IPS DF 6.9 (cell line): ENCODE data around the gene SLFNL1.

Experiments
- DNase-seq: peaks from one replicate; pipeline ENCODE4 v3.0.0-alpha.2; 2013; ENCODE audit warnings: low read depth, low spot score
- H3K27ac ChIP-seq: one replicate; pipeline ENCODE4 v1.5.1; 2013; ENCODE audit warnings: low read length, control low read depth
- H3K27me3 ChIP-seq: 2 replicates; pipeline ENCODE4 v1.6.1; 2013; ENCODE audit warnings: mild to moderate bottlenecking, low read length; ENCODE audit not compliant: control insufficient read depth, insufficient read depth
- H3K36me3 ChIP-seq: 2 replicates; pipeline ENCODE4 v1.6.1; 2013; ENCODE audit warnings: low read length; ENCODE audit not compliant: control insufficient read depth, insufficient read depth
- H3K4me1 ChIP-seq: 2 replicates; pipeline ENCODE4 v1.6.1; 2013; ENCODE audit warnings: low read length; ENCODE audit not compliant: control insufficient read depth, insufficient read depth
- H3K4me3 ChIP-seq: 2 replicates; pipeline ENCODE4 v1.5.1; 2013; ENCODE audit warnings: mild to moderate bottlenecking, low read length
- H3K9me3 ChIP-seq: 2 replicates; pipeline ENCODE4 v1.6.1; 2013; ENCODE audit warnings: low read length, inconsistent platforms; ENCODE audit not compliant: control insufficient read depth, insufficient read depth
- WGBS: extraction: QIAGEN DNeasy Blood & Tissue Kit; methylation state at CpG from one replicate; pipeline ENCODE4 v1.1.7; 2013; ENCODE audit warnings: mixed read lengths, missing lambda C conversion rate; ENCODE audit not compliant: insufficient read length, insufficient coverage; 5-methylcytosine and 5-hydroxymethylcytosine counted together

Gene SLFNL1

DNA sequence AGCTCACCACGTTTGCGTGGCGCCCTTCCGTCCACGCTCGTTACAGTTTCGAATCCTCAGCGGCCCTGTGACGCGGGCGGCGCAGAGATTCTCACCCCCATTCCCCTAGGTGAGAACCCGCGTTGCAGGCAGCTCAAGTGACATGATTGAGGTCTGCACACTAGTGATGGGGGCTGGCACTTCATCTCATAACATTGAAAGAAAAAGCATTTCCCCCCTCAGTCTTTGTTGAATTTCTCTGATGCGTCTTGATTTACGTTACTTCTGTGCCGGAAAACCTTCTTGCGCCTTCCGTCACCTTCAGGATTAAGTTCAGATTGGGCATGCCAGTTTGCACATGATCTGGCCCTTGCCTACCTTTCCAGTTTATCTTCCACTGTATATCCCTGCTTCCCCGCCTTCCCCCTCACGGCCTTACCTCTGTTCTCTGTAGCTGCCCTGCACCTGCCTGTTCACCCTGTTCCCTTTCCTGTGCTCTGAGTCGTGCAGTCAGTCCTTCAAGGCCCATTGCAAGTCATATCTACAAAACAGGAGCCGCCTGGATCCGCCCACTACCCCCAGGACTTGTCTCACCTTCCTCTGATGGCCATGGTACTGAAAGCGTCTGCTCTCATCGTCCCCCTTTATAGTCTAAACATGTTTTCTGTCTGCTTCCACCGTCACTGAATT, 40.9 kb downstream of the SLFNL1 start:
- H3K36me3 ChIP-seq = peaks cover 5% of the 10 kb centered on the region; the same call in 1 of the 2 replicates
- peaks cover 2% of the 10 kb centered on the region; the same call in 1 of the 2 replicates for H3K4me1 ChIP-seq
- DNase-seq = no peak
- WGBS = no CpG with 5 or more reads among the region's 27 CpGs
- H3K4me3 ChIP-seq = peak overlapping the region; percentile 79
- no peak overlapping the region for H3K27ac ChIP-seq
- H3K27me3 ChIP-seq = no peaks in the 10 kb centered on the region
- no peaks in the 10 kb centered on the region for H3K9me3 ChIP-seq

DNA sequence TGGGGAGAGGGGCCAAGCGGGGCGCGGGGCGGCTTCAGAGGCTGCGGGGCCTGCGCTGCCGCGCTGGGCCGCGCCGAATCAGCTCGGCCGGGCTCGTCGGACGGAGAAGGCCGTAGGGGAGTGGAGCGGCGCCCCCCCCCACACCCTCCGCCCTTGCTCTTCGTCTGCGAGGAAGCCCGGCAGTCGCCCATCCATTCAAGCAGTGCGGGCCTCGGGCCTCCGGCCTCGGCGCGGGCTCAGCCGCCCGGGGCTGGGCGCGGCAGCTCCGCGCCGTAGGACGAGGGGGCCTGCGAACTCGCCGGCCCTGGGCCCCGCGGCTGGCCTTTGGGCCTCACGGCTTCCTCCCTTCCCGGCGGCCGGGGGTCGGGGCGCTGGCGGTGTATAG, 41.5 kb downstream of the SLFNL1 start:
- no peaks in the 10 kb centered on the region for H3K9me3 ChIP-seq
- H3K4me1 ChIP-seq = peaks cover 2% of the 10 kb centered on the region; the same call in 1 of the 2 replicates
- H3K27ac ChIP-seq = no peak overlapping the region
- peaks cover under 1% of the 10 kb centered on the region; the same call in 1 of the 2 replicates for H3K36me3 ChIP-seq
- WGBS = no CpG with 5 or more reads among the region's 50 CpGs
- H3K27me3 ChIP-seq = no peaks in the 10 kb centered on the region
- peak overlapping the region; percentile 79 for H3K4me3 ChIP-seq
- no peak for DNase-seq

DNA sequence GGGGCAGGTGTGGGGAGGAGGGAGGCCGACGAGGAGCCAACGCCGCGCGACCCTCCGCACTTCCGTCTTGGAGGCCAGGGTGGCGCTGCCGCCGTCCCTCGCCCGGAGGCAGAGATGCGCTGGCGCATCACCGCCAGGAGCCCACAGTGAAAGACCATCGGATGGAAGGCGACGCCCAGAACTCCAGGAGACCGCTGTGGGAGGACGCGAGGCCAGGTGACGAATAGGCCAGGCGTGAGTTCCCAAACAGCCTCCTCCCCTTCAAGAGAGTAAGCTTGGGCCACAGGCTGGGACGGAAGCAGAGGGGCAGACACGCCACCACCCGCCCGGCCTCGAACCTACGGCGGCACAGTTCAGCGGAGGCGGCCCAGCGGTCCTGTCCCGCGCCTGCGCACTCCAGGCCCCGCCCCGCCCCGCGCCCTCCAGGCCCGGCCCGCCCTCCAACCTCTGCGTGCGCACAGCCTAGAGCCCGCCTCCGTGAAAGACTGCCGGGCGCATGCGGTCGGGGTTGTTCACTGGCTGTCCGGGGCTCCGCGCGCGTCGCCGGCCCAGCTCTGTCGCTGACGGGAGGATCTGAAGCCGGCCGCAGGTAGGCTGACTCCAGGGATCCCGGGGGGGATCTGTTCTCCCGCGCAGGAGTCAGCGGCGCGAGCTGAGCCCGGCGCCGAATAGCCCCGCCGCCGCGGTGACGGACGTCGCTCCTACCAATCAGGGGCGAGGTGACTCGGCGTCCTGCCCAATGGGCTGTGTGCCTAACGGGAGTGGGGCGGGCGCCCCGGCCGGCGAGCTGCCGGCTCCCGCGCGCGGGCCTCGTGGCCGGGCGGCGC, 42.1 kb downstream of the SLFNL1 start, which contains the start of gene CTPS1:
Gene CTPS1, plus strand, starts transcription at position 456 of the 827 bp plus-strand sequence. CDS start 3,595 bp downstream, outside the sequence.
- no CpG with 5 or more reads among the region's 96 CpGs for WGBS
- Histone ChIP-seq H3K4me1 (peaks cover 2% of the 10 kb centered on the region; the same call in 1 of the 2 replicates), H3K27me3 (no peaks in the 10 kb centered on the region), H3K4me3 (peak within 1 kb of the TSS; percentile 79), H3K27ac (no peak within 1 kb of the TSS), H3K36me3 (no peaks in the 10 kb centered on the region; the same call in 1 of the 2 replicates), H3K9me3 (no peaks in the 10 kb centered on the region)
- DNase-seq = peak; percentile 70

DNA sequence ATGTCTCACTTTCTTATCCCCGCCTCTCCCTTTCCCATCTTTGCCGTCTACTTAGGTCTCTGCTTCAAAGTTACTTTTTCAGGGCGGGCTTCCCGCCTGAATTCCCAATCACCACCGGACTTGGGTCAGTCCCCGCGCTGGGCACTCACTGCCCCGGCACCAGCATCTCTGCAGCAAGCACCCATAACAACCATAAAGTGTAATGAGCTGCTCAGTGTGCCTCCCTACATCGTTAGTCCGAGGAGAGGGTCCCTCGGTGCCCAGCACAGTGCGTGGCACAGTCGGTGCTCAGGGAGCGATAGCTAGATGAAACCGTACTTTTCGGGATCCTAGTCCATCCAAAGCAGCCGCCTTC, 42.7 kb downstream of the SLFNL1 start:
- no peak overlapping the region for H3K27ac ChIP-seq
- peaks cover 2% of the 10 kb centered on the region; the same call in 1 of the 2 replicates for H3K4me1 ChIP-seq
- WGBS = no CpG with 5 or more reads among the region's 17 CpGs
- no peaks in the 10 kb centered on the region for H3K9me3 ChIP-seq
- peak overlapping the region; percentile 79; the same call in 1 of the 2 replicates for H3K4me3 ChIP-seq
- no peaks in the 10 kb centered on the region; the same call in 1 of the 2 replicates for H3K36me3 ChIP-seq
- no peaks in the 10 kb centered on the region for H3K27me3 ChIP-seq
- DNase-seq = no peak

DNA sequence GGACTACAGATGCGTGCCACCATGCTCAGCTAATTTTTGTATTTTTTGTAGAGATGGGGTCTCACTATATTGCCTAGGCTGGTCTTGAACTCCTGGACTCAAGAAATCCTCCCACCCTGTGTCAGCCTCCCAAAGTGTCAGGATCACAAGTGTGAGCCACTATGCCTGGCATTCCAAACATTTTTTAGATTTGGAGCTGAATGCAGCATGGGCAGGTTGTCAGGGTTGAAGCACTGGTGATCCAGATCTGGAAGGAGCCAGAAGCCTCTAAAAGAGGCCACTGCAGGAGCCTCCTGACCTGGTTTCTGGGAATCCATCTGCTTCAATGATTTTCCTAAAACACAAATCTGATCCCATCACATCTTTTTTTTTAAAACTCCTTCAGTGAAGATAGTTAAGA, 43.8 kb downstream of the SLFNL1 start:
- H3K36me3 ChIP-seq = no peaks in the 10 kb centered on the region
- WGBS = no CpG with 5 or more reads among the region's 1 CpG
- H3K27ac ChIP-seq = no peak overlapping the region
- peaks cover 2% of the 10 kb centered on the region; the same call in 1 of the 2 replicates for H3K4me1 ChIP-seq
- H3K27me3 ChIP-seq = no peaks in the 10 kb centered on the region
- no peak for DNase-seq
- no peaks in the 10 kb centered on the region for H3K9me3 ChIP-seq
- no peak overlapping the region for H3K4me3 ChIP-seq

DNA sequence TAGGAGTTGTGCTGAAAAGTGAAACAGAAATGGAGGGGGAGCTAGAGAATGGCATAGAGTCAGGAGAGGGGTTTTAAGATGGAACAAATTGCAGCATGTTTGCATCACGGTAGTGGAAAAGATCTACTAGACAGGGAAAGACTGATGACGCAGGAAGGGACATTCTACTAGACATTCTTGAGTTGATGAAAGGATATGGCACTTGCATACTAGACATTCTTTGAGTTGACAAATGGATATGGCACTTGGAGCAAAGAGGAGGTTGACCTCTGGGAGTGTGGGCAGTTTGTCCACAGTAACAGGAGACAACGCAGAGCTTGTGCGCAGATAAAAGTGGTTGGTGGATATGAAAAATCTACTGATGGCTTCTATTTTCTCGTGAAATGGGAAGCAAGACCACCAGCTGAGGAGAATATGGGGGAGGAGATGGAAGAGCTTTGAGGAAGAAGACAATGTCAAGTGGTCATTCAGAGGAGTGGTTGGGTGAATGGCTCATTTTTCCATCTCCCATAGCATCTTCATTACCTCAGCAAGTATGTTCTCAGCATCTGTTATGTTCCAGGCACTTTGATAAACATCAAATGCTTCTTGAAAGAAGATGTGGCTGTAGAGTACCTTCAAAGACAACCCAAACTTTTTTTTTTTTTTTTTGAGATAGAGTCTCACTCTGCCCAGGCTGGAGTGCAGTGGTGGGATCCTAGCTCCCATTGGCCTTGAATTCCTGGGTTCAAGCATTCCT, 44.4 kb downstream of the SLFNL1 start:
- Histone ChIP-seq H3K9me3 (no peaks in the 10 kb centered on the region), H3K27me3 (no peaks in the 10 kb centered on the region), H3K36me3 (no peaks in the 10 kb centered on the region), H3K4me3 (no peak overlapping the region), H3K27ac (no peak overlapping the region), H3K4me1 (peaks cover 2% of the 10 kb centered on the region; the same call in 1 of the 2 replicates)
- no peak for DNase-seq
- WGBS = no CpG with 5 or more reads among the region's 5 CpGs

DNA sequence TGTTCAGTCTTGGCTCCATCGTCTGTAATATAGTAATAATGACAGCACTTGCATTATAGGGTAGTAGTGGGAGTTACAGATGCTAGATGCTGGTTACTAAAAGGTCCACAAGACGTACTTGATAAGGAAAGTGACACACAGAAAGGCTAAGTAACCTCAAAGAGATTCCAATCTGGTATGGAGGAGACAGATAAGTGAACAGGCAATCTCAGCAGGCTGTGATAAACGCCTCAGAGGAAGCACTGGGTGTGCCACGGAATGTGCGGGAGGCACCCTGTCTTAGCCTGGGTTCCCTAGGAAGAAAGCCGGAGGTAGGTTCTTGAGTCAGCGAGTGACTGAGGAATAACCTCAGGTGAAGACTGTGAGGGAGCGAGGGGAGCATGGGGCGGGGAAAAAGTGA, 46.6 kb downstream of the SLFNL1 start:
- no peak for DNase-seq
- no CpG with 5 or more reads among the region's 9 CpGs for WGBS
- Histone ChIP-seq H3K4me1 (no peaks in the 10 kb centered on the region), H3K27me3 (no peaks in the 10 kb centered on the region), H3K9me3 (no peaks in the 10 kb centered on the region), H3K27ac (no peak overlapping the region), H3K4me3 (no peak overlapping the region), H3K36me3 (no peaks in the 10 kb centered on the region)

DNA sequence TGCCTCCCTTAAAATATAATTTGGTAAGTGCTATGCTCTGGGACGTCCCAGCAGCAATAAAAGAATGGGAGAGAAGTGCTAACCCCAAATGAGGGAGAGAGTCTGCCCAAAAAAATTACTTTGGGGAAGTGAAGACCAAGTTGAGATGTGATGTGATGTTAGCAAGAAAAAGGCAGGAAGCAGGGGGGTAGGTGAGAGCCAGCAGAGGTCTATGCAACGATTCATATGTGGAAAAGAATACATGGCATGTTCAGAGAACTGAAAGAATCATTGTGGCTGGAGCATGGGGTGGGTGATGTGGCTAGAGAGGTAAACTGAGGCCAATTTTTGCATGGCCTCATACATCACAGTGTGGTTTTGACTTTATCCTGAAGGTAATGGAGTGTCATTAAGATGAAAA, 47.6 kb downstream of the SLFNL1 start:
- WGBS = no CpG with 5 or more reads among the region's 2 CpGs
- H3K36me3 ChIP-seq = no peaks in the 10 kb centered on the region
- H3K27ac ChIP-seq = no peak overlapping the region
- DNase-seq = no peak
- no peaks in the 10 kb centered on the region for H3K27me3 ChIP-seq
- no peak overlapping the region for H3K4me3 ChIP-seq
- no peaks in the 10 kb centered on the region for H3K4me1 ChIP-seq
- no peaks in the 10 kb centered on the region for H3K9me3 ChIP-seq

DNA sequence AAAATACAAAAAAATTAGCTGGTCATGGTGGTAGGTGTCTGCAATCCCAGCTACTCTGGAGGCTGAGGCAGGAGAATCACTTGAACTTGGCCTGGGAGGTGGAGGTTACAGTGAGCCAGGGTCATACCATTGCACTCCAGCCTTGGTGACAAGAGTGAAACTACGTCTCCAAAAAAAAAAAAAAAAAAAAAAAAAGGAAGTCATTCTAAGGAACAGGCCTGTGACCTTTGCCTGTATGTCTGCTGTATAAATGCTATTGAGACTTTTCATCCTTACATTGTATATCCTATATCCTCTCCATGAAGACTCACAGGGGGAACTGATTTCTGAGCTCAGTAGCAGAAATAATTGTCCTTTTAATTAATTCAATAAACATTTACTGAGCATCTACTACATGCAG, 49.6 kb downstream of the SLFNL1 start:
- Histone ChIP-seq H3K36me3 (no peaks in the 10 kb centered on the region), H3K27me3 (no peaks in the 10 kb centered on the region), H3K4me3 (no peak overlapping the region), H3K27ac (no peak overlapping the region), H3K4me1 (no peaks in the 10 kb centered on the region), H3K9me3 (no peaks in the 10 kb centered on the region)
- no peak for DNase-seq
- WGBS = no CpG with 5 or more reads among the region's 1 CpG

DNA sequence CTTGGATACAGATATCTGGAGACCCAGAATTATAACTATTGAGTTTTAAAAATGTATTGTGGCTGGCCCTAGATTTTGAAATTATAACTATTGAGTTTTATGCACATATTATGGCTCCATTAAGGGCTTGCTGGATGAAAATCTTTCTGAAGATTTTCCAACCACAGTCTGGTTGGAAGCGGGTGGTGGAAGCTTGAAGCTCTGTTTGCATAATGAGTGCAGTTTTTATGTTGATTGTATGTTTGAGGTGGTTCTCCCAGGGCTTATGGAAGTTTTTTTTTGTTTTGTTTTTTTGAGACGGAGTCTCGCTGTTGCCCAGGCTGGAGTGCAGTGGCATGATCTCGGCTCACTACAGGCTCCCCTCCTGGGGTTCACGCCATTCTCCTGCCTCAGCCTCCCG, 52.1 kb downstream of the SLFNL1 start:
- H3K4me3 ChIP-seq = no peak overlapping the region
- no peaks in the 10 kb centered on the region for H3K36me3 ChIP-seq
- no peaks in the 10 kb centered on the region for H3K4me1 ChIP-seq
- H3K27me3 ChIP-seq = no peaks in the 10 kb centered on the region
- no peak overlapping the region for H3K27ac ChIP-seq
- no CpG with 5 or more reads among the region's 6 CpGs for WGBS
- H3K9me3 ChIP-seq = no peaks in the 10 kb centered on the region
- no peak for DNase-seq
